ENCODE data around the gene BTG1. TPM values are rescaled to one million over a fixed set of nuclear protein-coding genes. Genes with fewer than 3 reads are reported as not detected.

Gene BTG1
- total and polyA plus RNA-seq, 9 of the 15 experiments (the other 6 are each of a cell fraction or from before 2014, with no cell fraction given) = 3.7 to 28.6 (median 7.4) TPM

DNA sequence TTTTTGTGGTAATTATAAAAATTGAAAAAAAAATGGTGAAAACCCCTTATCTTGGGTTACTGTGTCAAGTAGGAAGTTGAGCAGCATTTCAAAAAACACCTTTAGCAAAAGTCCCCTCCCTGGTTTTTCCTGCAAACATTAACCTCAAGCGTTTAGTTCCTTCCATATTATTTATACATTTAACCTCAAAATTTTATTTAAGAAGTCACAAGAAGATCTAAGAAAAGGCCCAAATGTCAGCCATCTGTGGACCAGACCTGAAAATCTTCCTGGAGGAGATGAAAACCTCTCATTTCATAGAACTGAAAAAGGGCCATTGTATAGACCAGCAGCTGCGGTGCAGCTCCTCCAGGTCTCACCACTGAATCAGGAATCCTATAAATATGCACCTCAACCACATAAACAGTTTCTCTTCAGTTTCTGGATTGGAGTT is 40.4 kb upstream of the BTG1 start:
- no peaks in the 10 kb centered on the region for H3K9me3 ChIP-seq (replicated peaks; ENCODE audit: control insufficient read depth, insufficient read depth, low read depth, low read length)
- DNase-seq (ENCODE audit: extremely low read depth in 1 of 4, low spot score in 3 of 4) (no peak), ATAC-seq (no peak), FAIRE-seq (no peak)
- H3K27me3 ChIP-seq (ENCODE audit: control insufficient read depth in 2 of 2, insufficient read depth in 2 of 2, low read length in 2 of 2) = no peaks in the 10 kb centered on the region
- H3K4me2 ChIP-seq (ENCODE audit: insufficient read depth, low read length) = no peak overlapping the region
- TF ChIP-seq ZNF282 (CRISPR knock-in tag; IDR thresholded peaks at IDR 0.05) = no peak
- no peak for TF ChIP-seq ZNF592 (IDR thresholded peaks at IDR 0.05)
- TF ChIP-seq NEUROD1 (IDR thresholded peaks at IDR 0.05; ENCODE audit: borderline replicate concordance, low read depth, low read length, partially characterized antibody) = no peak
- TF ChIP-seq FOXJ3 (CRISPR knock-in tag; IDR thresholded peaks at IDR 0.05) = no peak
- no peak for TF ChIP-seq RFX1 (IDR thresholded peaks at IDR 0.05)
- no peak for TF ChIP-seq TEAD1 (CRISPR knock-in tag; IDR thresholded peaks at IDR 0.05)
- no peak for TF ChIP-seq GABPB1 (CRISPR knock-in tag; IDR thresholded peaks at IDR 0.05)
- TF ChIP-seq TAF9B (IDR thresholded peaks at IDR 0.05; ENCODE audit: partially characterized antibody) = no peak
- no peak for TF ChIP-seq SREBF2 (CRISPR knock-in tag; IDR thresholded peaks at IDR 0.05)
- no peak for TF ChIP-seq ZNF695 (CRISPR knock-in tag; IDR thresholded peaks at IDR 0.05)
- TF ChIP-seq SRSF3 (IDR thresholded peaks at IDR 0.05; ENCODE audit: insufficient read depth, low read length) = no peak
- TF ChIP-seq ZBTB7A (IDR thresholded peaks at IDR 0.05; ENCODE audit: borderline replicate concordance, control insufficient read depth, low read depth, low read length) = no peak
- TF ChIP-seq IRF2 (CRISPR knock-in tag; IDR thresholded peaks at IDR 0.05) = no peak
- TF ChIP-seq SNRNP70 (optimal IDR thresholded peaks at IDR 0.05; ENCODE audit: low read depth, low read length) = no peak
- no peak for TF ChIP-seq POLR2A (conservative IDR thresholded peaks at IDR 0.05)
- H3K36me3 ChIP-seq (ENCODE audit: control insufficient read depth, insufficient read depth, low read length) = no peaks in the 10 kb centered on the region
- in situ Hi-C loops (cut with MboI) (no loop called here), intact Hi-C loops (cut with micrococcal nuclease) (no loop called here)
- no peaks in the 10 kb centered on the region for H3K9me1 ChIP-seq (ENCODE audit: control insufficient read depth, insufficient read depth, low read length)
- ChIA-PET POLR2A (no interaction called here), CTCF (ENCODE audit: low intra/inter-chr PET ratio) (no interaction called here)
- no peaks in the 10 kb centered on the region for H4K20me1 ChIP-seq (replicated peaks; ENCODE audit: control insufficient read depth, insufficient read depth, low read length)
- H3K4me3 ChIP-seq = no peak overlapping the region
- no peaks in the 10 kb centered on the region for H3K4me1 ChIP-seq (replicated peaks in 1 of 2; ENCODE audit: control insufficient read depth in 2 of 2, insufficient read depth in 2 of 2, low read length in 2 of 2)
- no TSS peak for BruUV-seq (replicated peaks)
- H3K79me2 ChIP-seq (ENCODE audit: control insufficient read depth, insufficient read depth, low read length) = no peaks in the 10 kb centered on the region
- 52% methylated on average over 2 of the region's 2 CpGs for WGBS (ENCODE audit: insufficient coverage, low coverage, missing lambda C conversion rate)
- H3K9ac ChIP-seq (ENCODE audit: insufficient read depth in 1 of 2, low read depth in 2 of 2, low read length in 2 of 2) = no peak overlapping the region
- no peak overlapping the region for H2AFZ ChIP-seq (ENCODE audit: low read depth, low read length)
- H3K27ac ChIP-seq (ENCODE audit: extremely low read depth, low read depth, low read length) = no peak overlapping the region

Measured in K562 (cell line).